CD4-positive, alpha-beta T cell treated with Interleukin-4 for 4 hours (primary cell): ENCODE results near the gene BRICD5.
"Not testable (repeated sequence)": the region's sequence is repeated elsewhere in the genome, so short reads cannot be mapped to it uniquely, and the experiment has no call there.

Experiments used
- DNase-seq: peaks from one replicate; pipeline ENCODE4 v3.0.0-alpha.2; 2020

Gene BRICD5

GRCh38 chr16:2210386-2211365 is at the start of gene BRICD5:
BRICD5 (minus strand) TSS chr16:2210863; CDS start chr16:2210833, 30 bp downstream.
- no peak for DNase-seq

GRCh38 chr16:2260250-2260649 is 49.6 kb upstream of the BRICD5 start:
- no peak for DNase-seq

- not testable (repeated sequence) for DNase-seq
Measured at GRCh38 chr16:2258530-2258929, 47.9 kb upstream of the BRICD5 start.

- DNase-seq, result no peak
Measured at GRCh38 chr16:2257726-2258125, 47.1 kb upstream of the BRICD5 start.

GRCh38 chr16:2256531-2257140 is 46.0 kb upstream of the BRICD5 start:
- DNase-seq, result no peak

GRCh38 chr16:2253293-2253692 is 42.6 kb upstream of the BRICD5 start:
- no peak for DNase-seq

GRCh38 chr16:2252806-2253148 is 42.1 kb upstream of the BRICD5 start:
- DNase-seq, result no peak

- DNase-seq, result peak; percentile 84
Measured at GRCh38 chr16:2251296-2252111, 40.8 kb upstream of the BRICD5 start, which contains the start of gene ECI1. ECI1 (minus strand) TSS chr16:2251587; CDS start chr16:2251566, 21 bp downstream.

- peak; percentile 38 for DNase-seq
Measured at GRCh38 chr16:2250652-2251295, 40.1 kb upstream of the BRICD5 start.

- no peak for DNase-seq
Measured at GRCh38 chr16:2246301-2246885, 35.7 kb upstream of the BRICD5 start.

GRCh38 chr16:2244926-2245795 is 34.5 kb upstream of the BRICD5 start:
- DNase-seq, result no peak

- no peak for DNase-seq
Measured at GRCh38 chr16:2244301-2244700, 33.6 kb upstream of the BRICD5 start.

GRCh38 chr16:2243781-2244180 is 33.1 kb upstream of the BRICD5 start:
- no peak for DNase-seq

GRCh38 chr16:2243031-2243528 is 32.4 kb upstream of the BRICD5 start:
- no peak for DNase-seq

- DNase-seq, result no peak
Measured at GRCh38 chr16:2242598-2242997, 31.9 kb upstream of the BRICD5 start.

- DNase-seq, result not testable (repeated sequence)
Measured at GRCh38 chr16:2240331-2240730, 29.7 kb upstream of the BRICD5 start.

GRCh38 chr16:2238838-2239675 is 28.4 kb upstream of the BRICD5 start:
- DNase-seq, result no peak

GRCh38 chr16:2238150-2238837 is 27.6 kb upstream of the BRICD5 start:
- DNase-seq, result no peak

GRCh38 chr16:2237493-2238149 is 27.0 kb upstream of the BRICD5 start:
- no peak for DNase-seq
